GM19468 (cell line): ENCODE measurements around the gene PDZD4.

Experiments
- ATAC-seq: cut with Tn5 transposase; IDR thresholded peaks from one replicate; pipeline ENCODE4 v1.9.1; 2021; ENCODE audit warnings: mild to moderate bottlenecking, moderate library complexity, moderate number of reproducible peaks; ENCODE audit not compliant: unreplicated experiment; ENCODE audit errors: extremely low read depth

PDZD4 gene

DNA sequence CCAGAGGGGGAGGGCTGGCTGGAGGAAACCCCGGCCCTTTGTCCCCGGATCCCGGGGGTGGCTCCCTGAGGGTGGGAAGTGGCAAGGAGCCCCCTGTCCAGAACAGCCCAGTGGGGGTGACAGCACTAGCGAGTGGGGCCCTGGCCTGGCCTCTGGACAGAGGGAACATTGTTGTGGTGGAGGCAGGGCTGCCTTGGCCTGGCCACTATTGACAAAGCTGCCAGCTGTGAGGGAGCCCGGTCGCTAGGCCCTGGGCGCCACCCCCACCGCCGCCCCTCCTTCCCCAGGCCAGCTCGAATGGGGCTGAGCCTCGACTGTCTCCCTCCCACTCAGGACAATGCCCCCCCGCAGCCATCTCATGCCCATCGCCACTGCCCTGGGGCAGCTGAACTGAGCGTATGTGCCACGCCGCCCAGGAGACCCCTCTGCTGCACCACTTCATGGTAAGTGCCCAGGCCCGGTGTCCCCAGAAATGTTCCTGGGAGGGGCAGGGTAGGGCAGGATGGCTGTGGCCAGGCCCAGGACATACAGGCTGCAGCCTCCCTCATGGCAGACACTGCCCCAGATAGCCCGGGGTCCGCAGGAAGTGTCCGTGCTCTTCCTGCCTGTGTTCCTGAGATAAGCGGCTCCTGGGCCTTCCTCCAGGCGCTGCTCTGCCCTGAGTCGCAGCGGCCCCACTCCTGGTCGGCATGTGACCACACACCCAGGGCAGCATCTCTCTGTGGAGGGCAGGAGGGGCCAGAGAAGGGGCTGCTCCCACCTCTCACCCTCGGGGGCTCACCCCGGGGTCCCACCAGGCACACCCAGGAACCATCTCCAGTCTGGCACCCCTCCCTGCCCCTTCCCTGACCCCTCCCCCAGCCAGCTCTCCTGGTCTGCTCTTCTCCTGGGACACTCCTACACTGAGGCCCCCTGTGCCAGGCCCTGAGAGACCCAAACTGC, 64.9 kb downstream of the PDZD4 start:
- no peak for ATAC-seq

DNA sequence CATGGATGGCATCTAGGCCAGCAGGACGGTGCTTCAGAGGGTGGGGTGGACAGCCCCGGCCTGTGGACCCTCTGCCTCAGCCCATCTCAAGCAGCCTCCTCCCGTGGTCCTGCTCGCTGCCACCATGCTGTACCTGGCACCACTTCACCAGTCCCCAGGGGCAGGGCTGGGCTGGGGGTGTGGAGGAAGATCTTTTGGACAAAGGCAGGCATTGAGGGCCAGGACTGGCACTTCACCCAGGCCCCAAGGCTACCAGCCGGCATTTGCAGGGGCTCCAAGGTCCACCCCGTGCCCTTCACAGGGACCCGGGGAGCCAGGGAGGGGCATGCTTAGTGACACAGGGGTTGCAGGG, 65.6 kb downstream of the PDZD4 start:
- no peak for ATAC-seq

DNA sequence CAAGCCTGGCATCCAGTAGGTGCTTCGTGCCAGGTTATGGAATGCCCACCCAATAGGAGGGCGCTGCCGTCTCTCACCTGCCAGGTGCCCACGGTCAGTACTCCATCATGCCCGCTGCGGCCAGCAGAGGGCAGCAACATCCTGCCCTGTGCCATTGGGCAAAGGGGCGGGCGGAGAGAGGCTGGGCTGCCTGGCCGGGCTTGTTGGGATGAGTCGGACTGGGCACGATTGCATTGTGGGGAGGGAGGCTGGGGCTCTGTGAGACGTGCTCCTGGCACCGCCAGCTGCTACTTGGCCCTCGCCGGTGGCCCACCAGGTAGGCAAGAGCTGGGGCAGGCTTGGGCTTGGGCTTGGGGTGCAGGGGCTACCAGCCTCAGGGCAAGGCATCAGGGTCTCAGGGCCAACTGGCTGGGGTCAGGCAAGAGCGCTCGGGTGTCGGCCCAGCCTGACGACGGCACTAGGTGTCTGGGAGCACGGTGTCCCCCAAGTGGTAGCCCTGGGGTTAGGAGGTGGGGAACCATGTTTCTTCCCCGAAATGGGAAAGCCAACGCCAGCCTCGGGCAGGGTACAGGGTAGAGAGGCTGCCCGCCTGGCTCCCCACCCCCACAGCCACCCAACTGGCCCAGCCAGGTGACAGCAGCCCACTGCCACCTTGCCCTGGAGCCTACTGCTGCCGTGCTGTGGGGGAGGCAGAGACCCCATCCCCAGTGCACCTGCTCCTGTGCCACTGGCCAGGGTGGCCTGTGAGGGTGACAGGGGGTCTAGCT, 66.2 kb downstream of the PDZD4 start, which contains the start of gene PLXNB3:
PLXNB3 (plus strand) TSS at position 261 of the 767 bp plus-strand sequence. CDS start 1,287 bp downstream, outside the sequence.
- ATAC-seq: no peak

DNA sequence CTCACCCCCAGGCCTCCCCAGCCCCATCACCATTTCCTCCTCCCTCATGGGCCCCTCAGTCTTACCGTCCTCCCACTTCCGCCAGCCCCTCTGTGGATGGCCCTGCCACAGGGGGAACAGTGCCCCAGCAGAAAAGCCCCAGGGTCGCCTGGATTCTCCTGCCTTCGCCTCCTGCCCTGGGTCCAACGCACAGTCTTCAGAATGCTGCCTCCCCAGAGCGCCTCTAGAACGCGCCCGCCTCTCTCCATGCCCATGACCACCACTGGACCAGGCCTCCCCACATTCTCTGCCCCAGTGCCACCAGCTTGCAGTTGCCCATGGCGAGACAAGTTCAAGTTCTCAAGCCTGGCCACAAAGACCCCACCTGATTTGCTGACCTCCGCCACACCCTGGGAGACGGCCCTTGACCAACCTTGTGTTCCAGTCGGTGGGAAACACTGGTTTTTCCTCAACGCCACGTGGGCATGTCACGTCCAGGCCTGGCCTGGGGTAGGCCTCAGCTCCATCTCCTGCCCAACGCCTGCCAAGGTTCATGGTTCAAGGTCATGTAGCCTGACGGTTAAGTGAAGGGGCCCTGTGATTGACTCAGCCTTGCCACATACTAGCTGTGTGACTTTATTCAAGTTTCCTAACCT, 66.9 kb downstream of the PDZD4 start:
- no peak for ATAC-seq

DNA sequence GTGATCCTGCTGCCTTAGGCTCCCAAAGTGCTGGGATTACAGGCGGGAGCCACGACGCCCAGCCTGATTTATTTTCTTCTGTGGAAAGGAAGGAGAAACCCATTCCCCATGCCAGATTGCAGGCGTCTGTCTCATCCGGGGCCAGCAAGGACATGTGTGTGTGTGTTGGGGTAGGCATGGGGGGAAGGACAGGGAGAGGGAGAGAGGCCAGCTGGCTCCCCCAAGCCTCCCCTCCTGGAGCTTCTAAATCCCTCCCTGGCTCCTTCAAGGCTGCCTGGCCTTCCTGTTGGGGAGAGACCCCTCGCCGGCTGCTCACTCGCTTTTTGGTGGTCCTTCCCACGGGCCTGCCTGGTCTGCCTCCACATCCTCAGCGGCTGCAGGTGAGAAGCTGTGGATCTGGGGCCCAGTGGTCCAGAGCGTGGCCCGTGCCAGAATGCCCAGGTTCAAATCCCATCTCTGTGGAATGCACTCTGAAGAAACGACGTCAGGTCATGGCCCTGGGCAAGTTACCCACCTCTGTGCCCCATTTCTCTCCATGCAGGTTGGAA, 67.6 kb downstream of the PDZD4 start:
- no peak for ATAC-seq

DNA sequence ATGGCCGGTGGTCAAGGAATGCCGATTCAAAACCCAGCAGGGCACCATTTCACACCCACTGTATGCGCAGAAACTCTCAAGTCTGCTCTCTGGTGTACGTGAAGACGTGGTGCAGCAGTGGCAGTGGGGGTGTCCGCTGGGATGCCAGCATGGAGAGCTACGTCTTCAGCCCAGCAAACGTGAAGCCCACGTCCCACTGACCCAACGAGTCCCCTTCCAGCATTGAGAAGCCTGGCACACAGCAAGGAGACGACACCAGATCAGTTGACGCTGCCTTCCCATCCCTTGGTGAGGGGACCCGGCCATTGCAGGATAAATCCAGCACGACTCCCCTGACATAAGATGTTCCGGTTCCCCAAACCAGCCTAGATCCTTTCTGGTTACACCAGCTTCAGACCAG, 68.5 kb downstream of the PDZD4 start:
- no peak for ATAC-seq

DNA sequence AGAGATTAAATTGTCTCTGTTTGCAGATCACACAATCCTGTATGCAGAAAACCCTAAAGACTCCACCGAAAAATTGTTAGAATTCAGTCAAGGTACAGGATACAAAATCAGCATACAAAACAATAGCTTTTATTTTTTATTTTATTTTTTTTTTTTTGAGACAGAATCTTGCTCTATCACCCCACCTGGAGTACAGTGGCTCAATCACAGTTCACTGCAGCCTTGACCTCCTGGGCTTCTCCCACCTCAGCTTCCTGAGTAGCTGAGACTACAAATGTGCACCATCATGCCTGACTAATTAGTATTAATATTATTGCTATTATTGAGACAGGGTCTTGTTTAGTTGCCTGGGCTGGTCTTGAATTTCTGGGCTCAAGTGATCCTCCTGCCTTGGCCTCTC, 75.2 kb downstream of the PDZD4 start:
- ATAC-seq: no peak
